ENCODE data around the gene FAM151A.

FAM151A gene

GRCh38 chr1:54623216-54624007 lies at the start of gene FAM151A:
Gene FAM151A (minus strand): TSS chr1:54623525. CDS start chr1:54623395, 130 bp downstream.
- no peak for DNase-seq

GRCh38 chr1:54671985-54672608 lies 48.8 kb upstream of the FAM151A start:
- DNase-seq = peak in 1 of 14 donors; percentile 7

- no peak for DNase-seq
Observed at GRCh38 chr1:54668567-54668966, 45.2 kb upstream of the FAM151A start.

- no peak for DNase-seq
Observed at GRCh38 chr1:54667797-54668196, 44.5 kb upstream of the FAM151A start.

GRCh38 chr1:54666333-54666732 lies 43.0 kb upstream of the FAM151A start:
- no peak for DNase-seq

GRCh38 chr1:54665852-54666251 lies 42.5 kb upstream of the FAM151A start:
- DNase-seq = no peak

- DNase-seq = no peak
Observed at GRCh38 chr1:54664364-54664763, 41.0 kb upstream of the FAM151A start.

- no peak for DNase-seq
Observed at GRCh38 chr1:54663725-54664124, 40.4 kb upstream of the FAM151A start.

GRCh38 chr1:54658164-54658913 lies 35.0 kb upstream of the FAM151A start:
- DNase-seq = no peak

- no peak for DNase-seq
Observed at GRCh38 chr1:54653036-54653435, 29.7 kb upstream of the FAM151A start.

GRCh38 chr1:54652168-54652567 lies 28.8 kb upstream of the FAM151A start:
- DNase-seq = no peak

GRCh38 chr1:54651608-54652007 lies 28.3 kb upstream of the FAM151A start:
- DNase-seq = no peak

GRCh38 chr1:54650417-54650816 lies 27.1 kb upstream of the FAM151A start:
- DNase-seq = no peak

- DNase-seq = no peak
Observed at GRCh38 chr1:54649921-54650320, 26.6 kb upstream of the FAM151A start.

- DNase-seq = no peak
Observed at GRCh38 chr1:54649130-54649898, 26.0 kb upstream of the FAM151A start.

- no peak for DNase-seq
Observed at GRCh38 chr1:54645806-54646676, 22.7 kb upstream of the FAM151A start.

- DNase-seq = no peak
Observed at GRCh38 chr1:54643736-54644135, 20.4 kb upstream of the FAM151A start.

GRCh38 chr1:54640863-54641836 lies 17.8 kb upstream of the FAM151A start, which contains the start of gene MROH7:
Gene MROH7 (plus strand): TSS chr1:54641786. CDS start chr1:54652927, 11,141 bp downstream.
- no peak for DNase-seq

- DNase-seq = no peak
Observed at GRCh38 chr1:54640361-54640760, 17.0 kb upstream of the FAM151A start.

Data from C1 segment of cervical spinal cord (tissue), 14 donors.